Activated T-helper 2 cell treated with anti-CD3 and anti-CD28 coated beads, Interferon-gamma antibody, Interleukin-2, Interleukin-4, amounts not matched to agents 10 μg/mL and 5 μg/mL and 100 μg/mL, durations not matched to agents 14 hours and 24 hours and 36 hours (primary cell): Measurements from ENCODE around the gene CUL7. TPM values are rescaled to one million over a fixed set of nuclear protein-coding genes. Genes with fewer than 3 reads are reported as not detected.
A peak's percentile ranks its signal among the peaks of the same experiment; 100 is the strongest.

Source experiments
- DNase-seq: peaks from one replicate; pipeline ENCODE4 v3.0.0; 2021; ENCODE audit warnings: low spot score
- H3K27ac Mint-ChIP-seq: one replicate; pipeline ENCODE4 v1.8.0; 2021; ENCODE audit warnings: mixed read lengths
- H3K27me3 Mint-ChIP-seq: one replicate; pipeline ENCODE4 v1.8.0; 2021; ENCODE audit warnings: low read depth, mixed read lengths
- H3K36me3 Mint-ChIP-seq: one replicate; pipeline ENCODE4 v1.8.0; 2021; ENCODE audit warnings: low read depth, mixed read lengths
- H3K4me1 Mint-ChIP-seq: one replicate; pipeline ENCODE4 v1.8.0; 2021; ENCODE audit warnings: low read depth, mixed read lengths
- H3K4me3 Mint-ChIP-seq: one replicate; pipeline ENCODE4 v1.8.0; 2021; ENCODE audit warnings: low read depth, mild to moderate bottlenecking, moderate library complexity, mixed read lengths
- H3K9me3 Mint-ChIP-seq: one replicate; pipeline ENCODE4 v1.8.0; 2021; ENCODE audit warnings: mixed read lengths
- intact Hi-C: fragments of 100-400 bp; cut with micrococcal nuclease; formaldehyde crosslinking; loops from one replicate; pipeline ENCODE4 v1.15.1; 2023
- total RNA-seq: library from RNA; stranded (reverse); gene quantifications from 2 replicates; pipeline ENCODE4 v1.2.3, GENCODE V29; 2022

CUL7 gene
- 26.0 and 27.3 TPM in 2 replicates for total RNA-seq

GRCh38 chr6:43053545-43054205 is at the start of gene CUL7:
Gene CUL7 (minus strand): TSS chr6:43053851. CDS start chr6:43052788, 1,063 bp downstream.
- H3K4me3 Mint-ChIP-seq: peak within 1 kb of the TSS; percentile 100
- peaks cover 69% of the 10 kb centered on the region for H3K36me3 Mint-ChIP-seq
- H3K27me3 Mint-ChIP-seq: no peaks in the 10 kb centered on the region
- H3K9me3 Mint-ChIP-seq: no peaks in the 10 kb centered on the region
- intact Hi-C loops: loop anchor here (10.0 kb wide), 2 partner anchors 129 to 1489 kb away; partner anchors contain the start of gene CNPY3
- H3K27ac Mint-ChIP-seq: peak within 1 kb of the TSS; percentile 98
- peaks cover 42% of the 10 kb centered on the region for H3K4me1 Mint-ChIP-seq
- peak; percentile 89 for DNase-seq

GRCh38 chr6:43101497-43101896 is 47.8 kb upstream of the CUL7 start:
- Mint-ChIP-seq H3K27ac (no peak overlapping the region), H3K9me3 (no peaks in the 10 kb centered on the region), H3K36me3 (no peaks in the 10 kb centered on the region), H3K4me3 (no peak overlapping the region), H3K27me3 (peaks cover 12% of the 10 kb centered on the region), H3K4me1 (no peaks in the 10 kb centered on the region)
- intact Hi-C loops: no loop called here
- no peak for DNase-seq

GRCh38 chr6:43097502-43097901 is 43.9 kb upstream of the CUL7 start:
- Mint-ChIP-seq H3K27ac (no peak overlapping the region), H3K27me3 (peaks cover 6% of the 10 kb centered on the region), H3K4me1 (peaks cover 21% of the 10 kb centered on the region), H3K9me3 (no peaks in the 10 kb centered on the region), H3K4me3 (no peak overlapping the region), H3K36me3 (no peaks in the 10 kb centered on the region)
- DNase-seq: no peak
- intact Hi-C loops: no loop called here

- Mint-ChIP-seq H3K4me3 (no peak overlapping the region), H3K27ac (no peak overlapping the region), H3K9me3 (no peaks in the 10 kb centered on the region), H3K27me3 (peaks cover 6% of the 10 kb centered on the region), H3K4me1 (peaks cover 21% of the 10 kb centered on the region), H3K36me3 (no peaks in the 10 kb centered on the region)
- intact Hi-C loops: no loop called here
- no peak for DNase-seq
These were observed 43.4 kb upstream of the CUL7 start for GRCh38 chr6:43097098-43097489.

GRCh38 chr6:43096451-43097097 is 42.9 kb upstream of the CUL7 start:
- Mint-ChIP-seq H3K27me3 (peaks cover 6% of the 10 kb centered on the region), H3K36me3 (no peaks in the 10 kb centered on the region), H3K4me3 (no peak overlapping the region), H3K9me3 (no peaks in the 10 kb centered on the region), H3K4me1 (peaks cover 21% of the 10 kb centered on the region), H3K27ac (no peak overlapping the region)
- DNase-seq: no peak
- intact Hi-C loops: no loop called here

GRCh38 chr6:43095939-43096338 is 42.3 kb upstream of the CUL7 start:
- Mint-ChIP-seq H3K27me3 (peaks cover 6% of the 10 kb centered on the region), H3K4me3 (no peak overlapping the region), H3K36me3 (no peaks in the 10 kb centered on the region), H3K4me1 (peaks cover 21% of the 10 kb centered on the region), H3K27ac (no peak overlapping the region), H3K9me3 (no peaks in the 10 kb centered on the region)
- DNase-seq: no peak
- intact Hi-C loops: no loop called here

GRCh38 chr6:43093436-43094289 is 40.0 kb upstream of the CUL7 start:
- Mint-ChIP-seq H3K9me3 (no peaks in the 10 kb centered on the region), H3K36me3 (no peaks in the 10 kb centered on the region), H3K4me1 (peaks cover 26% of the 10 kb centered on the region), H3K4me3 (no peak overlapping the region), H3K27ac (no peak overlapping the region), H3K27me3 (peaks cover 6% of the 10 kb centered on the region)
- DNase-seq: no peak
- intact Hi-C loops: no loop called here

- intact Hi-C loops: no loop called here
- no peak for DNase-seq
- no peaks in the 10 kb centered on the region for H3K36me3 Mint-ChIP-seq
- H3K27ac Mint-ChIP-seq: peak overlapping the region; percentile 36
- H3K27me3 Mint-ChIP-seq: peaks cover 6% of the 10 kb centered on the region
- peaks cover 26% of the 10 kb centered on the region for H3K4me1 Mint-ChIP-seq
- H3K4me3 Mint-ChIP-seq: no peak overlapping the region
- H3K9me3 Mint-ChIP-seq: no peaks in the 10 kb centered on the region
These were observed 39.0 kb upstream of the CUL7 start for GRCh38 chr6:43092635-43093034.

- peaks cover 26% of the 10 kb centered on the region for H3K4me1 Mint-ChIP-seq
These were observed 37.9 kb upstream of the CUL7 start for GRCh38 chr6:43091436-43091991.

GRCh38 chr6:43091020-43091419 is 37.4 kb upstream of the CUL7 start:
- intact Hi-C loops: no loop called here
- H3K4me3 Mint-ChIP-seq: no peak overlapping the region
- peaks cover 3% of the 10 kb centered on the region for H3K27me3 Mint-ChIP-seq
- DNase-seq: no peak
- peaks cover 28% of the 10 kb centered on the region for H3K4me1 Mint-ChIP-seq
- no peaks in the 10 kb centered on the region for H3K36me3 Mint-ChIP-seq
- no peak overlapping the region for H3K27ac Mint-ChIP-seq
- no peaks in the 10 kb centered on the region for H3K9me3 Mint-ChIP-seq

More at GRCh38 chr6:43091436-43091991, 37.9 kb upstream of the CUL7 start:
- no peak overlapping the region for H3K27ac Mint-ChIP-seq
- H3K27me3 Mint-ChIP-seq: peaks cover 3% of the 10 kb centered on the region
- no peak for DNase-seq
- intact Hi-C loops: no loop called here
- H3K36me3 Mint-ChIP-seq: no peaks in the 10 kb centered on the region
- no peaks in the 10 kb centered on the region for H3K9me3 Mint-ChIP-seq
- no peak overlapping the region for H3K4me3 Mint-ChIP-seq

- no peak for DNase-seq
- no peaks in the 10 kb centered on the region for H3K9me3 Mint-ChIP-seq
- H3K27me3 Mint-ChIP-seq: peaks cover 1% of the 10 kb centered on the region
- H3K36me3 Mint-ChIP-seq: no peaks in the 10 kb centered on the region
- intact Hi-C loops: no loop called here
- peaks cover 27% of the 10 kb centered on the region for H3K4me1 Mint-ChIP-seq
- no peak overlapping the region for H3K4me3 Mint-ChIP-seq
- H3K27ac Mint-ChIP-seq: no peak overlapping the region
These were observed 36.9 kb upstream of the CUL7 start for GRCh38 chr6:43090559-43090956.

GRCh38 chr6:43089874-43090558 is 36.4 kb upstream of the CUL7 start:
- H3K27ac Mint-ChIP-seq: no peak overlapping the region
- no peaks in the 10 kb centered on the region for H3K36me3 Mint-ChIP-seq
- no peak overlapping the region for H3K4me3 Mint-ChIP-seq
- H3K27me3 Mint-ChIP-seq: no peaks in the 10 kb centered on the region
- no peak for DNase-seq
- intact Hi-C loops: no loop called here
- H3K4me1 Mint-ChIP-seq: peaks cover 26% of the 10 kb centered on the region
- no peaks in the 10 kb centered on the region for H3K9me3 Mint-ChIP-seq
